ENCODE measurements around the gene MAP4K4.

MAP4K4 gene

GRCh38 chr2:101812226-101812625 lies 114.7 kb downstream of the MAP4K4 start:
- H3K36me3 ChIP-seq (ENCODE audit: low read length), result no peaks in the 10 kb centered on the region
- H3F3A ChIP-seq (ENCODE audit: insufficient read depth), result peaks cover 5% of the 10 kb centered on the region; the same call in 1 of the 2 replicates
- H3K27ac ChIP-seq (ENCODE audit: low read depth, low read length), result no peak overlapping the region
- H3K27me3 ChIP-seq (ENCODE audit: low read length), result no peaks in the 10 kb centered on the region
- H3K4me3 ChIP-seq (ENCODE audit: insufficient read depth, low read length, poor library complexity, severe bottlenecking), result no peak overlapping the region
- no peaks in the 10 kb centered on the region for H3K9me2 ChIP-seq (replicated peaks; ENCODE audit: insufficient read depth, low read length)
- no peak overlapping the region for H2AFZ ChIP-seq (ENCODE audit: low read depth, low read length, severe bottlenecking)
- H3K4me2 ChIP-seq (ENCODE audit: low read depth, low read length, poor library complexity, severe bottlenecking), result no peak overlapping the region
- TF ChIP-seq CTCF (IDR thresholded peaks at IDR 0.05; ENCODE audit: insufficient read depth, low read length, poor library complexity, severe bottlenecking) (no peak), EZH2phosphoT487 (conservative IDR thresholded peaks at IDR 0.05; ENCODE audit: low read length) (no peak)
- no peak overlapping the region for H3K9ac ChIP-seq (ENCODE audit: low read length)
- H4K20me1 ChIP-seq (ENCODE audit: low read depth, low read length), result peaks cover 26% of the 10 kb centered on the region
- no peaks in the 10 kb centered on the region for H3K9me3 ChIP-seq (ENCODE audit: insufficient read depth, low read length)
- H3K79me2 ChIP-seq (ENCODE audit: insufficient read depth, low read length), result peaks cover 96% of the 10 kb centered on the region

GRCh38 chr2:101814752-101815151 lies 117.2 kb downstream of the MAP4K4 start:
- Histone ChIP-seq H3K4me3 (ENCODE audit: insufficient read depth, low read length, poor library complexity, severe bottlenecking) (no peak overlapping the region), H3K9me3 (ENCODE audit: insufficient read depth, low read length) (no peaks in the 10 kb centered on the region), H3K36me3 (ENCODE audit: low read length) (no peaks in the 10 kb centered on the region), H3K9me2 (replicated peaks; ENCODE audit: insufficient read depth, low read length) (no peaks in the 10 kb centered on the region), H3K4me2 (ENCODE audit: low read depth, low read length, poor library complexity, severe bottlenecking) (no peak overlapping the region), H4K20me1 (ENCODE audit: low read depth, low read length) (peaks cover 36% of the 10 kb centered on the region), H3K79me2 (ENCODE audit: insufficient read depth, low read length) (peaks cover 97% of the 10 kb centered on the region), H2AFZ (ENCODE audit: low read depth, low read length, severe bottlenecking) (no peak overlapping the region), H3K27me3 (ENCODE audit: low read length) (no peaks in the 10 kb centered on the region), H3F3A (ENCODE audit: insufficient read depth) (peaks cover 5% of the 10 kb centered on the region; the same call in 1 of the 2 replicates), H3K27ac (ENCODE audit: low read depth, low read length) (no peak overlapping the region), H3K9ac (ENCODE audit: low read length) (no peak overlapping the region)
- TF ChIP-seq CTCF (IDR thresholded peaks at IDR 0.05; ENCODE audit: insufficient read depth, low read length, poor library complexity, severe bottlenecking) (no peak), EZH2phosphoT487 (conservative IDR thresholded peaks at IDR 0.05; ENCODE audit: low read length) (no peak)

GRCh38 chr2:101815154-101815553 lies 117.6 kb downstream of the MAP4K4 start:
- Histone ChIP-seq H3K27ac (ENCODE audit: low read depth, low read length) (no peak overlapping the region), H3K79me2 (ENCODE audit: insufficient read depth, low read length) (peaks cover 97% of the 10 kb centered on the region)

More at GRCh38 chr2:101815154-101815553, 117.6 kb downstream of the MAP4K4 start:
- TF ChIP-seq EZH2phosphoT487 (conservative IDR thresholded peaks at IDR 0.05; ENCODE audit: low read length) (no peak), CTCF (IDR thresholded peaks at IDR 0.05; ENCODE audit: insufficient read depth, low read length, poor library complexity, severe bottlenecking) (no peak)
- H3K4me2 ChIP-seq (ENCODE audit: low read depth, low read length, poor library complexity, severe bottlenecking), result no peak overlapping the region
- H3K27me3 ChIP-seq (ENCODE audit: low read length), result no peaks in the 10 kb centered on the region
- H3F3A ChIP-seq (ENCODE audit: insufficient read depth), result peaks cover 5% of the 10 kb centered on the region; the same call in 1 of the 2 replicates
- no peaks in the 10 kb centered on the region for H3K9me3 ChIP-seq (ENCODE audit: insufficient read depth, low read length)
- H3K9ac ChIP-seq (ENCODE audit: low read length), result no peak overlapping the region
- H3K9me2 ChIP-seq (replicated peaks; ENCODE audit: insufficient read depth, low read length), result no peaks in the 10 kb centered on the region
- peaks cover 40% of the 10 kb centered on the region for H4K20me1 ChIP-seq (ENCODE audit: low read depth, low read length)
- H3K4me3 ChIP-seq (ENCODE audit: insufficient read depth, low read length, poor library complexity, severe bottlenecking), result no peak overlapping the region
- H2AFZ ChIP-seq (ENCODE audit: low read depth, low read length, severe bottlenecking), result no peak overlapping the region
- H3K36me3 ChIP-seq (ENCODE audit: low read length), result no peaks in the 10 kb centered on the region
